ENCODE data around the gene PWWP2A. TPM values are rescaled to one million over a fixed set of nuclear protein-coding genes. Genes with fewer than 3 reads are reported as not detected.
"Not testable (repeated sequence)": the region's sequence is repeated elsewhere in the genome, so short reads cannot be mapped to it uniquely, and the experiment has no call there.

PWWP2A gene
- total RNA-seq, 1 donor from 2014 or later = 13.3 TPM

- DNase-seq (ENCODE audit: low read depth) = no peak
- no peak overlapping the region for H3K4me3 ChIP-seq (ENCODE audit: low read depth, low read length)
- TF ChIP-seq, protein P1, sequence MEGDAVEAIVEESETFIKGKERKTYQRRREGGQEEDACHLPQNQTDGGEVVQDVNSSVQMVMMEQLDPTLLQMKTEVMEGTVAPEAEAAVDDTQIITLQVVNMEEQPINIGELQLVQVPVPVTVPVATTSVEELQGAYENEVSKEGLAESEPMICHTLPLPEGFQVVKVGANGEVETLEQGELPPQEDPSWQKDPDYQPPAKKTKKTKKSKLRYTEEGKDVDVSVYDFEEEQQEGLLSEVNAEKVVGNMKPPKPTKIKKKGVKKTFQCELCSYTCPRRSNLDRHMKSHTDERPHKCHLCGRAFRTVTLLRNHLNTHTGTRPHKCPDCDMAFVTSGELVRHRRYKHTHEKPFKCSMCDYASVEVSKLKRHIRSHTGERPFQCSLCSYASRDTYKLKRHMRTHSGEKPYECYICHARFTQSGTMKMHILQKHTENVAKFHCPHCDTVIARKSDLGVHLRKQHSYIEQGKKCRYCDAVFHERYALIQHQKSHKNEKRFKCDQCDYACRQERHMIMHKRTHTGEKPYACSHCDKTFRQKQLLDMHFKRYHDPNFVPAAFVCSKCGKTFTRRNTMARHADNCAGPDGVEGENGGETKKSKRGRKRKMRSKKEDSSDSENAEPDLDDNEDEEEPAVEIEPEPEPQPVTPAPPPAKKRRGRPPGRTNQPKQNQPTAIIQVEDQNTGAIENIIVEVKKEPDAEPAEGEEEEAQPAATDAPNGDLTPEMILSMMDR (conservative IDR thresholded peaks at IDR 0.05; ENCODE audit: low read depth, low read length) = no peak
Measured at GRCh38 chr5:160075073-160075472, 44.2 kb downstream of the PWWP2A start.

DNA sequence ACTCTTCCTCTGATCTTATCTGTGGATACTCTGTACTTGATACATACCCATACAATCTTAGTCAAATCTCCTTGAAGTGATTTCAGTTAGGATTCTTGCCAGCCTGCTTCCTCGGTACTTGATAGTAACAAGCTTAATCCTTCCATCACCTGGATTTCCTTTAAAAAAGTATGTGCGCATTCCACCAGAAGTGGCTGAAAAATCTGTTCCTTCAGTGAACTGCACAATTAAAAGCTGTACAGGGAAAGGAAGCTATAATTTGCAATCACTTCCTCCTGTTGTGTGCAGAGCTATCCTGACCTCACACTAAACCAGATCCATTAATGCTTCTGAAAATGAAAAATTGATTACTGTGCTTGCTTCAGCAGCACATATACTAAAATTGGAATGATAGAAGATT lies 47.3 kb downstream of the PWWP2A start:
- H3K4me3 ChIP-seq (ENCODE audit: low read depth, low read length) = no peak overlapping the region
- TF ChIP-seq, protein P1 (conservative IDR thresholded peaks at IDR 0.05; ENCODE audit: low read depth, low read length) = no peak
- DNase-seq (ENCODE audit: low read depth) = no peak

DNA sequence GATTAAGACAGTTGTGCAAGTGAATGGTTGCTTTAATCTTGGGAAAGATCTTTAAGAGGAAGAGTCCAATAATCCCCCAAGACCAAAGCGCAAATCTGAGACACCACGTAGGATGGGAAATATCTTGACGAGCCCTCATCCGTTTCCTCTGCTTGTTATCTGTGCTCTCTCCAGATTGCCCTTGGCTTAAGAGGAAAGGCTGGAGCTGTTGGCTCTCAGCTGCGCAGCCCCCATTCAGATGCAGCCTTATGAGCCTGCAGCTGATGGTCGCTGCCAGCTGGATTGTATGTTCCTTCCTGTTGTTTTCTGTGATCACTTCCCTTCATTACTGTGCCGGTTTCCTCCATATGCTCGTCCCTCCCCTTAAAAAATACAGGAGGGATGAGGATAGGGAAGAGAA lies 47.7 kb downstream of the PWWP2A start:
- DNase-seq (ENCODE audit: low read depth) = no peak
- no peak overlapping the region for H3K4me3 ChIP-seq (ENCODE audit: low read depth, low read length)
- TF ChIP-seq, protein P1 (conservative IDR thresholded peaks at IDR 0.05; ENCODE audit: low read depth, low read length) = no peak

DNA sequence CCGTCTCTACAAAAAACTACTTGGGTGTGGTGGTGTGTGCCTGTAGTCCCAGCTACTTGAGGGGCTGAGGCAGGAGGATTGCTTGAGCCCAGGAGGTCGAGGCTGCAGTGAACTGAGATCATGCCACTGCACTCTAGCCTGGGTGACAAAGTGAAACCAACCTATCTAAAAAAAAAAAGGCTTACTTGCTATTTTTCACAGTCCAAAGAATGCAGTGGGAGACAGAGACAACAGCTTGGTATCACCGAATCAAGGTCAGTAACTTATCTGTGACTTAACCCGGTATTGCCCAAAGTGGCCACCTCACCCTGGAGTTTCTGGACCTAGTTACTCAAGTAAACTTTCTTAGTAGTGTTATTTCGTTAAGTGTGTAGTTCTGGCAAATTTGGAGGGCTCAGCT lies 50.1 kb downstream of the PWWP2A start:
- DNase-seq (ENCODE audit: low read depth); H3K4me3 ChIP-seq (ENCODE audit: low read depth, low read length): not testable (repeated sequence)

- DNase-seq (ENCODE audit: low read depth) = no peak
- H3K4me3 ChIP-seq (ENCODE audit: low read depth, low read length) = no peak overlapping the region
- TF ChIP-seq, protein P1 (conservative IDR thresholded peaks at IDR 0.05; ENCODE audit: low read depth, low read length) = no peak
Measured at GRCh38 chr5:160064995-160065614, 54.1 kb downstream of the PWWP2A start.

DNA sequence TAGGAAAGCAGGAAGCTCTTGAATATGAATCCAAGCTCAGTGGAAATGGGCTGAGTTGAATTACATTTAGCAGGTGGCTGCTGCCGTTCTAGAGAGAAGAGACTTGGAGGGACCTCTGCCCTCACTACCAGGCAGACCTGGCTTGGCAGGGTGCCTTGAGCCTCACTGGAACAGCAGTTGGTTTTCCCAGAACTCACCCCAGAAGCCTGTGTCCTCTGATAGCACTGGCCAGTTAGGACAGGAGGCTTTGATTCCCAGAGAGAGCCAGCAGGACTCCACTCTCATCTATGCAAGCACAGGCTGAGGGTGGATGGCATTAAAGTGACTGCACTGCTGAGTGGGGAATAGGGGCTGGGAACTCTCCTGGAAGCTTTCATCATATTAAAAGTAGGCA lies 54.8 kb downstream of the PWWP2A start:
- H3K4me3 ChIP-seq (ENCODE audit: low read depth, low read length) = no peak overlapping the region
- no peak for DNase-seq (ENCODE audit: low read depth)
- TF ChIP-seq, protein P1 (conservative IDR thresholded peaks at IDR 0.05; ENCODE audit: low read depth, low read length) = no peak

GRCh38 chr5:160061770-160062169 lies 57.5 kb downstream of the PWWP2A start:
- DNase-seq (ENCODE audit: low read depth) = no peak
- TF ChIP-seq, protein P1 (conservative IDR thresholded peaks at IDR 0.05; ENCODE audit: low read depth, low read length) = no peak
- no peak overlapping the region for H3K4me3 ChIP-seq (ENCODE audit: low read depth, low read length)

All from epithelial cell of proximal tubule (primary cell).